Stimulated activated CD8-positive, alpha-beta memory T cell treated with anti-CD3 and anti-CD28 coated beads, Interleukin-15, amount 100 ng/mL, for 24 hours (primary cell): Measurements from ENCODE around the gene TTC39C.

Source experiments
- DNase-seq: peaks from one replicate; pipeline ENCODE4 v3.0.0-alpha.2; 2020; ENCODE audit warnings: low read depth

Gene TTC39C

DNA sequence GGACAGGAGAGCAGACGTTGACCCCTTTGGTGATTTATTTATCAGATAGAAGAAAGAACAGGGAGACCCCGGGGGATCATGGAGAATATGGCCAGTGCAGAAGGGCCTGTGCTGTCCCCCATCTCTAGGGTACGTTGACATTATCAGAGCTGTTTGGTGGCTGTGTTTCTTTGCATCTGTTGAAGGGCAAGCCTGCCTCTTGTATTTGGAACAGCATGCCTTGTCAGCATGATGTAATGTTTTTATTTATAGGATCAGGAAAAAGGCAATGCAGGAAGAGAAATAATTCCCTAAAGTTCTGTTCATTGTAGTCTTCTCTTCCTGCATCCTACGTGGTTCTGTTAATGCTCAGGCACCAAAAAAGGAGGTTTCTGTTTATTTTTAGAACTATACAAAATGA, 74.5 kb downstream of the TTC39C start:
- DNase-seq: no peak

GRCh38 chr18:24089515-24090337, 75.2 kb downstream of the TTC39C start:
- no peak for DNase-seq

DNA sequence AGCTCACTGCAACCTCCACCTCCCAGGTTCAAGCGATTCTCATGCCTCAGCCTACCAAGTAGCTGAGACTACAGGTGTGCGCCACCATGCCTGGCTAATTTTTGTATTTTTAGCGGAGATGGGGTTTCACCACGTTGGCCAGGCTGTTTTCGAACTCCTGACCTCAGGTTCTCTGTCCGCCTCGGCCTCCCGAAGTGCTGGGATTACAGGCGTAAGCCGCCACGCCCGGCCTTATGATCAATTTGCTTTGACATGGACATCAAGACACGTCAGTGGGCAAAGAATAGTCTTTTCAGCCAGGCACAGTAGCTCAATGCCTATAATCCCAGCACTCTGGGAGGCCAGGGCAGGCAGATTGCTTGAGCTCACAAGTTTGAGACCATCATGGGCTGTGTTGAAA, 76.3 kb downstream of the TTC39C start:
- no peak for DNase-seq

DNA sequence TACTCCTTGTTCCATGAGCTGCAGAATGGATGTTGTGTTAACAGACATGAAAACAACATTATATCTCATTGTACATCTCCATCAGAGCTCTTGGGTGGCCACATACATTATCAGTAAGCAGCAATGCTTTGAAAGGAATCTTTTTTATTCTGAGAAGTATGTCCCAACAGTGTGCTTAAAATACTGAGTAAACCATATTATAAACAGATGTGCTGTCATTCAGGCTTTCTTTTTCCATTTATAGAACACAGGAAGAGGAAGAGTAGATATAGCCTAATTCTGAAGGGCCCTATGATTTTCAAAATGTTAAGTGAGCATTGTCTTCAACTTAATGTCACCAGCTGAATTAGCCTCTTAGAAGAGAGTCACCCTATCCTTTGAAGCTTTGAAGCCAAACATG, 80.0 kb downstream of the TTC39C start:
- DNase-seq: no peak

DNA sequence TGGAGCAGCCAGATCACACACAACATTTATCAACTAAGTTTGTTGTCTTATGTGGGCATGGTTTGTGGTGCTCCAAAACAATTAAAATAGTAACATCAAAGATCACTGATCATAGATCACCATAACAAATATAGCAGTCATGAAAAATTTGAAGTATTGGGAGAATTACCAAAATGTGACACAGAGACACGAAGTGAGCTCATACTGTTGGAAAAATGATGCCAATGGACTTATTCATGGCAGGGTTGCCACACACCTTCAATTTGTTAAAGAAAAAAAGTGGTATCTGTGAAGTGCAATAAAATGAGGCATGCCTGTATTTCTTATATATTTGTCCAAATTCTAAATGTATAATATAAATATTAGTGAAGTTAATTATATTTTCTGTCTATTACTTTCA, 81.4 kb downstream of the TTC39C start:
- no peak for DNase-seq

DNA sequence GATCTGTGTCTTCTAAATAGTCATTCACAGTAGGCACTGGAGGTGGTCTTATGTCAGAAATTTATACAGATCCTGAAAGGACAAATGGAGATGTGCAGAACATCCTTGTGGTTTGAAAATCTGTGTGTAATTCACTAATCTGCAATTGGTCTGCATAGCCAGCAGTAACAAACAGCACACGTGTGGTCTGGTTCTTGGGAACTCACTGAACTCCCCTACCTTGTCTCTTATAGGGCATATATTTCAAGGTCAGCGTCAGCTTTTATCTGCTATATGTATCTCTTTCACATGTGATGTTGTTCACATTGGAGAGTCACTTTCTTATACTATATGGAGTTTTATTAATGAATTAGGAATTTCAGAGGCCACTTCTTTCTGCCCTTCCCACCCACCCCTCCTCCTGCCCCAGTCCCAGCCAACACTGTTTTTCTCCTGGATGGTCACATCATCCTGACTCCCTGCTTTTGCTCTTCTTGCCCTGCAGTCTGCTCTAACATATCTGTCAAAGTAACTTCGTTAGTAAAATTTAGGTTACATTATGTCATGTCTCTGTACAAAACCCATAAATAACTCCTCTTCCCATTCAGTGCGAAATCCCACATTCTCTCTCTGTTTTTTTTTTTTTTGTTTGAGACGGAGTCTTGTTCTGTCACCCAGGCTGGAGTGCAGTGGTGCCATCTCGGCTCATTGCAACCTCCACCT, 88.9 kb downstream of the TTC39C start:
- DNase-seq: no peak

DNA sequence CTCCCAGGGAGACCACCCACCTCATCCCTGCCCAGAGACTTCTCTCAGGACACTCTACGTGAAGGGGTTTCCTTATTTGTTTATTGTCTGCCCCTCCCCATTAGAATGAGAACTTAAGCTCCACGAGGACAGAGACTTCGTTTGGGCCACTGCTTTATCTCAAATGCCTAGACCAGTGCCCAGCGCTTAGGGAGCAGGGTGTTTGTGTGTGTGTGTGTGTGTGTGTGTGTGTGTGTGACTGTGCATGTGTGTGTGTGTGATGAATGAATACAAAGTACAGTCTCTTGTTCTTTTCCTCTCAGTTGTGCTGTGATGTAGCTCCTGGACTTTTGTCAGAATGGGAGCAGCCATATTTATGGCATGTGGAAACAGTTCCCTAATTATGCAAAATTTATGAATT, 89.9 kb downstream of the TTC39C start:
- DNase-seq: no peak

- DNase-seq: no peak
These were observed 94.1 kb downstream of the TTC39C start for GRCh38 chr18:24108641-24109040.

GRCh38 chr18:24111936-24112335, 97.4 kb downstream of the TTC39C start:
- no peak for DNase-seq

DNA sequence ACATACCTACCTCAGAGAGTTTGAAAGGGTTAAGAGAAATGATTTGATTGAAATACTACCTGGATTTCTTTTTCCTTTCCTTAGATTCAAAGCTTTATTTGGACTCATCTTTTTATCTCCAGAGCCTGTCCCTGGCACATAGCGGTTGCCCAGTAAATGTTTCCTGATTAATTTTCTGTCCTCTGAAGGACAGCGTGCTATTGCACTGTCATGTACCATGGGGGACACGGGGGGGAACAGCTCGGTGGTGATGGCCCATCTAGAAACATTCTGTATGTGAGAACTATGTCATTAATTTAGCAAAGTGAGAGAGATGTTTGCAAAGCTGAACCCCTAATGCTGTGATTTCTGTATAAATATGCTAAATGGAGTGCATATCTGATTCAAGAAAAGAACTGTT, 97.9 kb downstream of the TTC39C start:
- no peak for DNase-seq

DNA sequence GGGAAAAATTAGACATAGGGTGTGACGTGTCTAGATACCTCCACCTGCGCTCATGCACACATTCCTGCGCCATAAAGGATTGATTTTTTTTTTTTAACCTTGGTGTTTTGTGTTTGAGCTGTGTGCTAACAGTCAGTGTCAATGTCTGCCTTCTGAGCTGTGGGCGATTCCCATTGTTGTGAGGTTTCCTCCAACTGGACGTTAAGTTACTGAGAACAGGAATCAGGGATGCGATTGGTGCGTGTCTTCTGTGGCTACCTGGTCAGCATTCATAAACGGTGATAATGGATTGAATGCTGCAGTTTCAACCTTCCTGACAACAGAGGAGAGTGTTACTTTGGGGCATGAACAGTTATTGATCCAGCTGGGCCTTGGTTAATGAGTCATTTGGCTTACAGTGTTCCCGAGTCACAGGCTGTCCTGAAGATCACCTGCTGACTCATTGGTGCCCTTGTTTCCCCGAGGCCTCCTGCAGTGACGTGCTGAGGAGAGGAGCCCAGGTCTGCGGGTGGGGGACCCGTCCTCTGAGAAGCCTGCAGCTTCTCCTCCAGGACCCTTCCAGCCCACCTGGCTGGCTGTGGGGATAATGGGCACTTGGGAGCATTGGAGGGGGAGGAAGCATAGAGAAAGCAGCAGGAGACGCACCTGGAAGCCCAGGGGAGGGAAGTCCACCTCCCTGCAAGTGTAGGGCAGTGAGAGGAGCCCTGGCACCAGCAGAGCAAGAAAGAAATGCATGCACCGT, 98.5 kb downstream of the TTC39C start:
- no peak for DNase-seq

GRCh38 chr18:24114924-24115549, 100.5 kb downstream of the TTC39C start:
- no peak for DNase-seq

- DNase-seq: no peak
These were observed 101.1 kb downstream of the TTC39C start for GRCh38 chr18:24115628-24116027.

DNA sequence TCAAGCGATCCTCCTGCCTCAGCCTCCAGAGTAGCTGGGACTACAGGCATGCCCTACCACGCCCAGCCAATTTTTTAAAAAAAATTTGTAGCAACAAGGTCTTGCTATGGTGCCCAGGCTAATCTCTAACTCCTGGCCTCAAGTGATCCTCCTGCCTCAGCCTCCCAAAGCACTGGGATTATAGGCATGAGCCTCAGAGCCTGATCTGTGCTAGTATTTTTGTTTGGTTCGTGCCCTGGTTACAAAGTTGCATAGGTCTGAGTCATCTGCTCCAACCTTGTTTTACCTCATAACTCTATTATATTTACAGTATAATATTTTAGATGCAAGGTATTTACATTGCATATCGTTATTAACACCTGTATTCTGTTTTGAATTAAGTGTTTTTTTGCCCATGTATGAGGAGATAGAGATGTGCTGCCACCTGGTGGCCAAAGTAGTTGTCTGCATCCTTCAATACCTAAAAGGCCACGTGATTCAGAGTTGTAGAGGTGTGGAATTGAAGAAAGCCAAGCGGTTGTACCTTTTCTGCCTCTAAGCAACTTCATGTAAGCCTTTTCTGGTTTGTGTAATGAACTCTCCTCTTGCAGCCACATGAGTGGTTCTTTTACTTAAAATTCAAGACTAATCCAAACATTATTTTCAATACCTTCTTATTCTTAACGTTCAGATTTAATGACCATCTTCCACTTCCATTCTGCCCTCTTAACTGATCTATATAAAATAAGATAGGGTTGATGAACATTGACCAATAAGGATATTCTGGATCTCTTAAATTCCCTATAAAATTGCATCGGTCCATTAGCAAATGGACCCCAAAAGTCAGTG, 104.4 kb downstream of the TTC39C start:
- DNase-seq: peak; percentile 47

GRCh38 chr18:24120676-24121075, 106.1 kb downstream of the TTC39C start:
- no peak for DNase-seq

GRCh38 chr18:24121625-24122024, 107.1 kb downstream of the TTC39C start:
- DNase-seq: no peak

- no peak for DNase-seq
These were observed 111.8 kb downstream of the TTC39C start for GRCh38 chr18:24126155-24126961.

- no peak for DNase-seq
These were observed 113.2 kb downstream of the TTC39C start for GRCh38 chr18:24127735-24128134.

- DNase-seq: no peak
These were observed 114.1 kb downstream of the TTC39C start for GRCh38 chr18:24128700-24129099.

DNA sequence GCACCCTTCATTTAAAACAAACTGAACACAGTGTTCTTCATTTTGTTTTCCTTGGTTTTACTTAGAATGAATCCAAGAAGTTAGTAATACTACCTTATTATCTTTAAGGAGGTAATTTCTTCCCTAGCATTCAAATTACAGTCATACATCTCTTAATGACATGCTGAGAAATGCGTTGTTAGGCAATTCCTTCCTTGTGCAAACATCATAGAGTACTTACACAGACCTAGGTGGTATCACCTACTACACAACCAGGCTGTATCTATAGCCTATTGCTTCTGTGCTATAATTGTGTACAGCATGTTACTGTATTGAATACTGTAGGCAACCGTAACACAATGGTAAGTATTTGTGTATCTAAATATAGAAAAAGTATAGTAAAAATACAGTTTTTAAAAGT, 115.9 kb downstream of the TTC39C start:
- DNase-seq: no peak

DNA sequence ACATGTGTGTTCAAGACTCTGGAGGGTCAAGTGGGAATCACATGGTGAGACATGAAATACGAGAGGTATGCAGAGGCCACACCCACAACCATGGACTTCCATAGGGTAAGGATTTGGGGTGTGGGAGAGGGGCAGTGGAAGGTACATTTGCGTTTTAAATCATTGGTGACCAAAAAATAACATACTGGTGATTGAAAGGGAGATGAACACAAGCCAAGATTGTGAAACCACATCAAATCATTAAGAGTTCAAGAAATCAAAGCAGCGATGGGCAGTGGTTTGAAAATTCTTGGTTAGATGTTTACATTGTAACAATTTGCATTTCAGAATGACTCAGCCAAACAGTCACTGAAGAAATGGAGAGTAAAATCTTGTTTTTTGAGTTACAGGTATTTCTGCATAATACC, 122.4 kb downstream of the TTC39C start:
- DNase-seq: no peak
